Measurements from ENCODE around the gene SPEF1. TPM values are rescaled to one million over a fixed set of nuclear protein-coding genes. Genes with fewer than 3 reads are reported as not detected.

The SPEF1 gene
- total and polyA plus RNA-seq, 2 of the 13 experiments (the other 11 are each of a cell fraction or from before 2014, with no cell fraction given) = 0.11 to 0.27 TPM

GRCh38 chr20:3818155-3819151 lies 37.2 kb upstream of the SPEF1 start (continued):
- TF ChIP-seq TIGD3 (CRISPR knock-in tag; IDR thresholded peaks at IDR 0.05; ENCODE audit: borderline replicate concordance) = 0 out of 2 replicates have a peak, but pooled peaks have one; percentile 79
- no peak for TF ChIP-seq ZNF34 (CRISPR knock-in tag; IDR thresholded peaks at IDR 0.05; ENCODE audit: borderline replicate concordance)
- TF ChIP-seq MED1 (CRISPR knock-in tag; IDR thresholded peaks at IDR 0.05) = peak; percentile 83
- TF ChIP-seq ZNF777 (CRISPR knock-in tag; IDR thresholded peaks at IDR 0.05) = no peak
- no peak for TF ChIP-seq NONO (IDR thresholded peaks at IDR 0.05)
- peak; percentile 92 for TF ChIP-seq NONO (CRISPR knock-in tag; conservative IDR thresholded peaks at IDR 0.05)
- no peak for TF ChIP-seq FOXA1 (IDR thresholded peaks at IDR 0.05)
- TF ChIP-seq FOXA1 (CRISPR knock-in tag; IDR thresholded peaks at IDR 0.05) = peak; percentile 97
- no peak for TF ChIP-seq CBX2 (IDR thresholded peaks at IDR 0.05; ENCODE audit: low read depth, low read length)
- no peak for TF ChIP-seq CBX2 (CRISPR knock-in tag; IDR thresholded peaks at IDR 0.05; ENCODE audit: low read depth)
- TF ChIP-seq ZNF441 (CRISPR knock-in tag; IDR thresholded peaks at IDR 0.05; ENCODE audit: borderline replicate concordance) = peak; percentile 57; the same call in 1 of the 2 replicates
- peak; percentile 37; the same call in 1 of the 2 replicates for TF ChIP-seq ZNF720 (CRISPR knock-in tag; IDR thresholded peaks at IDR 0.05)
- TF ChIP-seq CHD4 (IDR thresholded peaks at IDR 0.05; ENCODE audit: borderline replicate concordance, low read length) = no peak
- 0 out of 2 replicates have a peak, but pooled peaks have one; percentile 25 for TF ChIP-seq ZNF253 (CRISPR knock-in tag; IDR thresholded peaks at IDR 0.05; ENCODE audit: borderline replicate concordance)
- peak in 1 of 2 experiments; percentile 59; a peak in 3 of 4 replicates for TF ChIP-seq POLR2A (IDR thresholded peaks at IDR 0.05; ENCODE audit: insufficient read depth in 1 of 2, low read depth in 2 of 2, low read length in 2 of 2)
- no peak for TF ChIP-seq GLMP (CRISPR knock-in tag; IDR thresholded peaks at IDR 0.05; ENCODE audit: borderline replicate concordance)
- 0 out of 2 replicates have a peak, but pooled peaks have one; percentile 82 for TF ChIP-seq ZNF10 (CRISPR knock-in tag; IDR thresholded peaks at IDR 0.05; ENCODE audit: borderline replicate concordance, low read depth)
- TF ChIP-seq ZNF816 (CRISPR knock-in tag; IDR thresholded peaks at IDR 0.05; ENCODE audit: borderline replicate concordance) = no peak
- TF ChIP-seq ZBTB42 (CRISPR knock-in tag; IDR thresholded peaks at IDR 0.05) = no peak
- no peak for TF ChIP-seq MAF1 (CRISPR knock-in tag; IDR thresholded peaks at IDR 0.05; ENCODE audit: borderline replicate concordance)
- TF ChIP-seq KDM2A (CRISPR knock-in tag; IDR thresholded peaks at IDR 0.05; ENCODE audit: borderline replicate concordance, low read depth) = peak; percentile 93
- peak; percentile 42; the same call in 1 of the 2 replicates for TF ChIP-seq ZNF773 (CRISPR knock-in tag; IDR thresholded peaks at IDR 0.05; ENCODE audit: borderline replicate concordance)
- no peak for TF ChIP-seq TRIM22 (IDR thresholded peaks at IDR 0.05)
- peak; percentile 24; the same call in 1 of the 2 replicates for TF ChIP-seq ZNF224 (CRISPR knock-in tag; IDR thresholded peaks at IDR 0.05)
- TF ChIP-seq ZSCAN29 (CRISPR knock-in tag; conservative IDR thresholded peaks at IDR 0.05) = 0 out of 2 replicates have a peak, but pooled peaks have one; percentile 34
- no peak for TF ChIP-seq NFE2 (CRISPR knock-in tag; IDR thresholded peaks at IDR 0.05)
- no peak for TF ChIP-seq HNRNPLL (IDR thresholded peaks at IDR 0.05; ENCODE audit: low read depth, low read length, poor library complexity, severe bottlenecking)
- TF ChIP-seq MYNN (CRISPR knock-in tag; IDR thresholded peaks at IDR 0.05; ENCODE audit: low read depth) = no peak
